ENCODE results near the gene SERPINE3.

GRCh38 chr13:51341232-51341631 is 1.7 kb downstream of the SERPINE3 start:
- no peak for TF ChIP-seq POLR2AphosphoS5 (IDR thresholded peaks at IDR 0.05; ENCODE audit: low read depth, low read length)
- TF ChIP-seq POLR2A (IDR thresholded peaks at IDR 0.05; ENCODE audit: low read depth, low read length), result no peak
- no peak for TF ChIP-seq TAF1 (IDR thresholded peaks at IDR 0.05; ENCODE audit: low read depth, low read length)
- TF ChIP-seq SPI1 (IDR thresholded peaks at IDR 0.05; ENCODE audit: low read depth, low read length), result no peak
- no peak for TF ChIP-seq PAX5 (IDR thresholded peaks at IDR 0.05; ENCODE audit: insufficient read depth, low read length, severe bottlenecking)

Measured in GM12891 (cell line).